ENCODE data around the gene CAMTA1. TPM values are rescaled to one million over a fixed set of nuclear protein-coding genes. Genes with fewer than 3 reads are reported as not detected.

CAMTA1 gene
- total RNA-seq, 4 donors from 2014 or later, result 86.3 to 170 (median 132) TPM

DNA sequence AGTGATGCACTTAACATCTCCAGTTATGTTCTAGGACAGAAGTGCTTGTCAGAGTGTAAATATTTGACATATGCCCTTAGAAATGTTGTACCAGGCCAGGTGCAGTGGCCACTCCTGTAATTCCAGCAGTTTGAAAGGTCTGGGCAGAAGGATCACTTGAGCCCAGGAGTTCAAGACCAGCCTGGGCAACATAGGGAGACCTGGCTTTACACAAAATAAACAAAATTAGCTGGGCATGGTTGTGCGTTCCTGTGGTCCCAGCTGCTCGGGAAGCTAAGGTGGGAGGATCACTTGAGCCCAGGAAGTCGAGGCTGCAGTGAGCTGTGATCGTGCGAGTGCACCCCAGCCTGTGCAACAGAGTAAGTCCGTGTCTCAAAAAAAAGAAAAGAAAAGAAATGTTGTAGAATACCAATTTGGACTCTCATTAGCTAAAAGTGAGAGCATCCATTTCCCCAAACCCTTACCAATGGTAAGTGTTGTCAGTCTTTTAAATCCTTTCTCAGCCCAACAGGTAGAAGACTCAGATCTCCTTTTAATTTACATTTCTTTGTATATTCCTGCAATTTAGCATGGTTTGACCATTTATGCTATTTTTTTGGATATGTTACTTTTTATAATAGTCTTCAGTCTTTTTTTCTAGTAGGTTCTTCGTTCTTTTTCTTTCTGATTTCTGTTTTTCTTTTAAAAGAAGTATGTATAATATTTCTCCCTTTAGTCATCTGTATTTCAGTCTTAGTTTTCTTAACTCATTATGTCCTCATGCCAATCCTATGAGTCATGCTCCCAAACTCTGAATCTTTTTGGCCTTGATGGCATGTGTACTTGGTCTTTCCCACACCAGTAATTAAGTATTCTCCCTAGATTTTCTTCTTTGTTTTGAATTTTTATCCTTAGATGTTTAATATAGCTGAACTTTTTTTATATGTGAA, 74.4 kb downstream of the CAMTA1 start:
- ATAC-seq, result peak; percentile 71
- H3K27ac ChIP-seq, result peak overlapping the region in 3 of 4 donors; percentile 22 to 38 (median 38)
- no peak for TF ChIP-seq CTCF (IDR thresholded peaks at IDR 0.05)
- TF ChIP-seq POLR2AphosphoS5 (IDR thresholded peaks at IDR 0.05), result peak; percentile 32
- TF ChIP-seq POLR2A (IDR thresholded peaks at IDR 0.05), result no peak
- TF ChIP-seq EP300 (IDR thresholded peaks at IDR 0.05), result no peak
- no peak overlapping the region for H3K4me3 ChIP-seq
- WGBS, 2 donors (ENCODE audit: low coverage in 1 of 2), result 57 to 69% methylated on average over 7 of the region's 7 CpGs
- H3K36me3 ChIP-seq, result peaks cover 0 to 11% of the 10 kb centered on the region in 2 donors
- H3K9me3 ChIP-seq, result no peaks in the 10 kb centered on the region
- H3K4me1 ChIP-seq, result peaks cover 0 to 16% (median 5%) of the 10 kb centered on the region in 3 donors
- no peaks in the 10 kb centered on the region for H3K27me3 ChIP-seq

- Histone ChIP-seq H3K4me1 (peaks cover 0 to 16% (median 5%) of the 10 kb centered on the region in 3 donors), H3K36me3 (peaks cover 0 to 11% of the 10 kb centered on the region in 2 donors), H3K9me3 (no peaks in the 10 kb centered on the region), H3K27ac (peak overlapping the region in 2 of 4 donors; percentile 38), H3K27me3 (no peaks in the 10 kb centered on the region), H3K4me3 (no peak overlapping the region)
- 90% methylated on average over 6 of the region's 6 CpGs; no CpG with 5 or more reads in 1 of the 2 donors for WGBS, 2 donors (ENCODE audit: low coverage in 1 of 2)
- TF ChIP-seq EP300 (IDR thresholded peaks at IDR 0.05) (no peak), CTCF (IDR thresholded peaks at IDR 0.05) (no peak), POLR2A (IDR thresholded peaks at IDR 0.05) (no peak), POLR2AphosphoS5 (IDR thresholded peaks at IDR 0.05) (no peak)
- no peak for ATAC-seq
Observed at GRCh38 chr1:6860401-6860800, 75.1 kb downstream of the CAMTA1 start.

DNA sequence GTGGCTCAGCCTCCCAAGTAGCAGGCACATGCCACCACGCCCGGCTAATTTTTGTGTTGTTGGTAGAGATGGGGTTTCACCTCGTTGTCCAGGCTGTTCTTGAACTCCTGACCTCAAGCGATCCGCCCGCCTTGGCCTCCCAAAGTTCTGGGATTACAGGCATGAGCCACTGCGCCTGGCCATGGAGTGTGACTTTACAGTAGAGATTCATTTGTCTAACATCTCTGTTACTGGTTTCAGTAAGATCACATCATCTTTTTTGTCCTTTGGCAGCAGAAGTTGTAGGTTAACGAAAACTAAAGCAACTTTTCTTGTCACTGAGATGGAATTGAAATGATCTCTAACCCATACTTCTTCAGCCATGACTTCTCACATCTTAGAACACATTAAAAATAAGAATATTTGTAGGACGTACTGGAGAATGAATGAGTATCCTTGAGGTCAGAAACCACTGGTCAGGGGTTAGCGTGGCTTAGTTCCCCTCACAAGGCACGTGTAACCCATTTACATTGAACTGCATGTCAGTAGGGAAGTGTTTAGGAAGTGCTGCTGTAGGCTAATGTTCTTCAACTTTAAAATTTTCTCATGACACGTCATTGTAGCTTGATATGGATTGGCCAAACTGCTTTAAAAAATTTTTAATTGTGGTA, 75.9 kb downstream of the CAMTA1 start:
- ATAC-seq, result no peak
- H3K36me3 ChIP-seq, result peaks cover 0 to 6% of the 10 kb centered on the region in 2 donors
- peaks cover 0 to 16% (median 5%) of the 10 kb centered on the region in 3 donors for H3K4me1 ChIP-seq
- H3K4me3 ChIP-seq, result no peak overlapping the region
- no peak for TF ChIP-seq CTCF (IDR thresholded peaks at IDR 0.05)
- H3K9me3 ChIP-seq, result no peaks in the 10 kb centered on the region
- no peaks in the 10 kb centered on the region for H3K27me3 ChIP-seq
- 84 to 90% methylated on average over 7 to 10 of the region's 12 CpGs for WGBS, 2 donors (ENCODE audit: low coverage in 1 of 2)
- H3K27ac ChIP-seq, result peak overlapping the region in 1 of 4 donors; percentile 5

- 63 to 72% methylated on average over 4 of the region's 4 CpGs for WGBS, 2 donors (ENCODE audit: low coverage in 1 of 2)
- peaks cover 0 to 16% (median 5%) of the 10 kb centered on the region in 3 donors for H3K4me1 ChIP-seq
- TF ChIP-seq EP300 (IDR thresholded peaks at IDR 0.05), result no peak
- TF ChIP-seq POLR2A (IDR thresholded peaks at IDR 0.05), result no peak
- no peak for TF ChIP-seq POLR2AphosphoS5 (IDR thresholded peaks at IDR 0.05)
- TF ChIP-seq CTCF (IDR thresholded peaks at IDR 0.05), result no peak
Observed at GRCh38 chr1:6862906-6863305, 77.7 kb downstream of the CAMTA1 start.

More at GRCh38 chr1:6862906-6863305, 77.7 kb downstream of the CAMTA1 start:
- no peaks in the 10 kb centered on the region for H3K9me3 ChIP-seq
- no peak overlapping the region for H3K4me3 ChIP-seq
- no peak for ATAC-seq
- no peaks in the 10 kb centered on the region for H3K27me3 ChIP-seq
- H3K36me3 ChIP-seq, result peaks cover 0 to 6% of the 10 kb centered on the region in 2 donors
- no peak overlapping the region for H3K27ac ChIP-seq
